Measurements from ENCODE around the gene FSTL3. TPM values are rescaled to one million over a fixed set of nuclear protein-coding genes. Genes with fewer than 3 reads are reported as not detected.

The FSTL3 gene
- total RNA-seq, 4 donors from 2014 or later, result 105 to 200 (median 133) TPM

GRCh38 chr19:704447-704741 is 28.2 kb downstream of the FSTL3 start:
- H3K27me3 ChIP-seq, result peaks cover 41% of the 10 kb centered on the region
- H3K36me3 ChIP-seq, result no peaks in the 10 kb centered on the region
- H3K9me3 ChIP-seq, result no peaks in the 10 kb centered on the region
- H3K4me3 ChIP-seq, result peak overlapping the region in 1 of 2 donors; percentile 26
- peak overlapping the region in 1 of 4 donors; percentile 11 for H3K27ac ChIP-seq
- 65 to 71% methylated on average over 2 to 3 of the region's 14 CpGs for WGBS, 2 donors (ENCODE audit: low coverage in 1 of 2)
- no peak for TF ChIP-seq POLR2AphosphoS5 (IDR thresholded peaks at IDR 0.05)
- peaks cover 0 to 36% (median 4%) of the 10 kb centered on the region in 3 donors for H3K4me1 ChIP-seq
- no peak for ATAC-seq

- Histone ChIP-seq H3K36me3 (no peaks in the 10 kb centered on the region), H3K27ac (peak within 1 kb of the TSS; percentile 16 to 93 (median 86)), H3K4me3 (peak within 1 kb of the TSS; percentile 73 to 82), H3K4me1 (peaks cover 0 to 54% (median 12%) of the 10 kb centered on the region in 3 donors), H3K9me3 (no peaks in the 10 kb centered on the region), H3K27me3 (peaks cover 23% of the 10 kb centered on the region)
- TF ChIP-seq CTCF (IDR thresholded peaks at IDR 0.05) (peak in 1 of 4 experiments; percentile 38), EP300 (IDR thresholded peaks at IDR 0.05) (no peak)
- 57% methylated on average over 1 of the region's 93 CpGs; no CpG with 5 or more reads in 1 of the 2 donors for WGBS, 2 donors (ENCODE audit: low coverage in 1 of 2)
- peak; percentile 59 for ATAC-seq
These were observed 32.3 kb downstream of the FSTL3 start, which contains the start of gene PALM for GRCh38 chr19:708154-709143. PALM (plus strand) TSS chr19:708935; CDS start chr19:709147, 212 bp downstream.

- H3K4me3 ChIP-seq, result peak overlapping the region; percentile 73 to 82
- peak overlapping the region; percentile 16 to 93 (median 86) for H3K27ac ChIP-seq
- WGBS, 2 donors (ENCODE audit: low coverage in 1 of 2), result no CpG with 5 or more reads among the region's 78 CpGs
- TF ChIP-seq POLR2AphosphoS5 (IDR thresholded peaks at IDR 0.05) (no peak), EP300 (IDR thresholded peaks at IDR 0.05) (no peak), CTCF (IDR thresholded peaks at IDR 0.05) (no peak), POLR2A (IDR thresholded peaks at IDR 0.05) (no peak)
- no peaks in the 10 kb centered on the region for H3K36me3 ChIP-seq
- ATAC-seq, result peak; percentile 11
- no peaks in the 10 kb centered on the region for H3K9me3 ChIP-seq
- H3K4me1 ChIP-seq, result peaks cover 0 to 45% (median 12%) of the 10 kb centered on the region in 3 donors
- peaks cover 14% of the 10 kb centered on the region for H3K27me3 ChIP-seq
These were observed 33.2 kb downstream of the FSTL3 start for GRCh38 chr19:709196-709964.

- Histone ChIP-seq H3K36me3 (peaks cover 0 to 7% of the 10 kb centered on the region in 2 donors), H3K27me3 (peaks cover 11% of the 10 kb centered on the region), H3K4me3 (peak overlapping the region; percentile 73 to 82), H3K9me3 (peaks cover 0 to 1% (median 0%) of the 10 kb centered on the region in 3 donors), H3K27ac (peak overlapping the region; percentile 16 to 93 (median 86)), H3K4me1 (peaks cover 0 to 42% (median 12%) of the 10 kb centered on the region in 3 donors)
- WGBS, 2 donors (ENCODE audit: low coverage in 1 of 2), result no CpG with 5 or more reads among the region's 27 CpGs
- peak; percentile 45 for ATAC-seq
- TF ChIP-seq POLR2AphosphoS5 (IDR thresholded peaks at IDR 0.05) (no peak), POLR2A (IDR thresholded peaks at IDR 0.05) (peak in 1 of 2 donors; percentile 13), CTCF (IDR thresholded peaks at IDR 0.05) (no peak), EP300 (IDR thresholded peaks at IDR 0.05) (no peak)
These were observed 33.9 kb downstream of the FSTL3 start for GRCh38 chr19:709965-710571.

- H3K27ac ChIP-seq, result peak overlapping the region in 3 of 4 donors; percentile 81 to 93 (median 90)
- ATAC-seq, result no peak
These were observed 34.6 kb downstream of the FSTL3 start for GRCh38 chr19:710767-711166.

More at GRCh38 chr19:710767-711166, 34.6 kb downstream of the FSTL3 start:
- H3K9me3 ChIP-seq, result peaks cover 0 to 6% (median 0%) of the 10 kb centered on the region in 3 donors
- peak overlapping the region in 1 of 2 donors; percentile 82 for H3K4me3 ChIP-seq
- WGBS, 2 donors (ENCODE audit: low coverage in 1 of 2), result 43 to 49% methylated on average over 13 to 14 of the region's 21 CpGs
- TF ChIP-seq EP300 (IDR thresholded peaks at IDR 0.05) (no peak), POLR2AphosphoS5 (IDR thresholded peaks at IDR 0.05) (no peak), CTCF (IDR thresholded peaks at IDR 0.05) (no peak), POLR2A (IDR thresholded peaks at IDR 0.05) (no peak)
- H3K27me3 ChIP-seq, result peaks cover 11% of the 10 kb centered on the region
- H3K36me3 ChIP-seq, result peaks cover 0 to 13% of the 10 kb centered on the region in 2 donors
- H3K4me1 ChIP-seq, result peaks cover 0 to 42% (median 12%) of the 10 kb centered on the region in 3 donors
